ENCODE results near the gene TFDP1.

DNA sequence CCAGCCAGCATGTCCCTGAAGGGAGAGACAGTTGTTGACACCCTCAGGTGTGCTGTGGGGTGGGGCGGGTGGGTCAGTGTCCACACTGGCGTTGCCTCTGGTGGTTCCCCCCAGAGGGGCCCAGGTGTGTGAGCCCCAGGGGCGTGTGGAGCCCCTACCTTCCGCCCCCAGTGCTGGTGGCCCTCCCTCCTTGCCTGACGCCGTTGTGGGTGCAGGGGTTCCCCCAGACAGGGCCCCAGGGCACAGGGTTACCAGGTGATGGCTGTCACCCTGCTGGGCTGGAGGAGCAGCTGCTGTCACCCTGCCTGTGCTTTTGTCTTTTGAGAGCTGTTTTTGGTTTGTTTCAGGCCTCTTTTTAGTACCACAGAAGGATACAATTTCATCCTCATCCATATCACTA, 46.3 kb downstream of the TFDP1 start:
- TF ChIP-seq, protein P1, sequence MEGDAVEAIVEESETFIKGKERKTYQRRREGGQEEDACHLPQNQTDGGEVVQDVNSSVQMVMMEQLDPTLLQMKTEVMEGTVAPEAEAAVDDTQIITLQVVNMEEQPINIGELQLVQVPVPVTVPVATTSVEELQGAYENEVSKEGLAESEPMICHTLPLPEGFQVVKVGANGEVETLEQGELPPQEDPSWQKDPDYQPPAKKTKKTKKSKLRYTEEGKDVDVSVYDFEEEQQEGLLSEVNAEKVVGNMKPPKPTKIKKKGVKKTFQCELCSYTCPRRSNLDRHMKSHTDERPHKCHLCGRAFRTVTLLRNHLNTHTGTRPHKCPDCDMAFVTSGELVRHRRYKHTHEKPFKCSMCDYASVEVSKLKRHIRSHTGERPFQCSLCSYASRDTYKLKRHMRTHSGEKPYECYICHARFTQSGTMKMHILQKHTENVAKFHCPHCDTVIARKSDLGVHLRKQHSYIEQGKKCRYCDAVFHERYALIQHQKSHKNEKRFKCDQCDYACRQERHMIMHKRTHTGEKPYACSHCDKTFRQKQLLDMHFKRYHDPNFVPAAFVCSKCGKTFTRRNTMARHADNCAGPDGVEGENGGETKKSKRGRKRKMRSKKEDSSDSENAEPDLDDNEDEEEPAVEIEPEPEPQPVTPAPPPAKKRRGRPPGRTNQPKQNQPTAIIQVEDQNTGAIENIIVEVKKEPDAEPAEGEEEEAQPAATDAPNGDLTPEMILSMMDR (IDR thresholded peaks at IDR 0.05) = no peak
- no peak for TF ChIP-seq POLR2A (IDR thresholded peaks at IDR 0.05; ENCODE audit: low read depth)
